GM21367 (cell line): Measurements from ENCODE around the gene SEC24B.
"Not testable (repeated sequence)": the region's sequence is repeated elsewhere in the genome, so short reads cannot be mapped to it uniquely, and the experiment has no call there.

Experiments used
- ATAC-seq: cut with Tn5 transposase; IDR thresholded peaks from one replicate; pipeline ENCODE4 v1.9.1; 2021; ENCODE audit not compliant: unreplicated experiment

Gene SEC24B

GRCh38 chr4:109432203-109432602 lies 1.4 kb upstream of the SEC24B start:
- no peak for ATAC-seq

- no peak for ATAC-seq
Measured at GRCh38 chr4:109432696-109433095, 919 bp upstream of the SEC24B start.

GRCh38 chr4:109434007-109434971 lies 674 bp downstream of the SEC24B start:
- peak; percentile 36 for ATAC-seq

- no peak for ATAC-seq
Measured at GRCh38 chr4:109435635-109436034, 2.0 kb downstream of the SEC24B start.

GRCh38 chr4:109436504-109436903 lies 2.9 kb downstream of the SEC24B start:
- no peak for ATAC-seq

- ATAC-seq: no peak
Measured at GRCh38 chr4:109440948-109441347, 7.3 kb downstream of the SEC24B start.

- ATAC-seq: no peak
Measured at GRCh38 chr4:109441862-109442458, 8.3 kb downstream of the SEC24B start.

GRCh38 chr4:109444182-109444844 lies 10.7 kb downstream of the SEC24B start:
- peak; percentile 51 for ATAC-seq

- no peak for ATAC-seq
Measured at GRCh38 chr4:109447278-109447677, 13.7 kb downstream of the SEC24B start.

- ATAC-seq: no peak
Measured at GRCh38 chr4:109451544-109452273, 18.1 kb downstream of the SEC24B start.

- not testable (repeated sequence) for ATAC-seq
Measured at GRCh38 chr4:109453110-109453509, 19.5 kb downstream of the SEC24B start.

GRCh38 chr4:109462297-109462696 lies 28.7 kb downstream of the SEC24B start:
- peak; percentile 95 for ATAC-seq

- ATAC-seq: no peak
Measured at GRCh38 chr4:109462802-109463201, 29.2 kb downstream of the SEC24B start.

GRCh38 chr4:109465069-109465468 lies 31.5 kb downstream of the SEC24B start:
- ATAC-seq: no peak

- ATAC-seq: no peak
Measured at GRCh38 chr4:109469915-109470314, 36.3 kb downstream of the SEC24B start.

- no peak for ATAC-seq
Measured at GRCh38 chr4:109472343-109472761, 38.7 kb downstream of the SEC24B start.

- ATAC-seq: no peak
Measured at GRCh38 chr4:109473824-109474223, 40.2 kb downstream of the SEC24B start.

- no peak for ATAC-seq
Measured at GRCh38 chr4:109486007-109486406, 52.4 kb downstream of the SEC24B start.

- no peak for ATAC-seq
Measured at GRCh38 chr4:109494563-109494962, 60.9 kb downstream of the SEC24B start.

- no peak for ATAC-seq
Measured at GRCh38 chr4:109495514-109495913, 61.9 kb downstream of the SEC24B start.

- ATAC-seq: no peak
Measured at GRCh38 chr4:109496875-109497274, 63.3 kb downstream of the SEC24B start.
